Stimulated activated naive CD8-positive, alpha-beta T cell treated with anti-CD3 and anti-CD28 coated beads, Interleukin-15, amount 100 ng/mL, for 72 hours (primary cell): ENCODE data around the gene ATG9A.

Experiments
- ATAC-seq: fragments of 150-1000 bp; cut with Tn5 transposase; 2 replicates; pipeline ENCODE4 v1.10.0; 2021; ENCODE audit warnings: mild to moderate bottlenecking, moderate library complexity
- DNase-seq, 2 donors: peaks; one replicate each; pipeline ENCODE4 v3.0.0; 2021 to 2022
- H3K27ac Mint-ChIP-seq, 2 donors: one replicate each; pipeline ENCODE4 v1.8.0; 2022; ENCODE audit warnings: mild to moderate bottlenecking in 2 of 2, mixed read lengths in 2 of 2, moderate library complexity in 2 of 2
- H3K27me3 Mint-ChIP-seq: one replicate; pipeline ENCODE4 v1.8.0; 2022; ENCODE audit warnings: mixed read lengths
- H3K4me1 Mint-ChIP-seq: one replicate; pipeline ENCODE4 v1.8.0; 2022; ENCODE audit warnings: mild to moderate bottlenecking, mixed read lengths
- H3K4me3 Mint-ChIP-seq, 2 donors: one replicate each; pipeline ENCODE4 v1.8.0; 2022; ENCODE audit warnings: mild to moderate bottlenecking in 2 of 2, mixed read lengths in 2 of 2, moderate library complexity in 1 of 2
- H3K9me3 Mint-ChIP-seq, 2 donors: one replicate each; pipeline ENCODE4 v1.8.0; 2022; ENCODE audit warnings: mixed read lengths in 2 of 2

ATG9A gene, protein sequence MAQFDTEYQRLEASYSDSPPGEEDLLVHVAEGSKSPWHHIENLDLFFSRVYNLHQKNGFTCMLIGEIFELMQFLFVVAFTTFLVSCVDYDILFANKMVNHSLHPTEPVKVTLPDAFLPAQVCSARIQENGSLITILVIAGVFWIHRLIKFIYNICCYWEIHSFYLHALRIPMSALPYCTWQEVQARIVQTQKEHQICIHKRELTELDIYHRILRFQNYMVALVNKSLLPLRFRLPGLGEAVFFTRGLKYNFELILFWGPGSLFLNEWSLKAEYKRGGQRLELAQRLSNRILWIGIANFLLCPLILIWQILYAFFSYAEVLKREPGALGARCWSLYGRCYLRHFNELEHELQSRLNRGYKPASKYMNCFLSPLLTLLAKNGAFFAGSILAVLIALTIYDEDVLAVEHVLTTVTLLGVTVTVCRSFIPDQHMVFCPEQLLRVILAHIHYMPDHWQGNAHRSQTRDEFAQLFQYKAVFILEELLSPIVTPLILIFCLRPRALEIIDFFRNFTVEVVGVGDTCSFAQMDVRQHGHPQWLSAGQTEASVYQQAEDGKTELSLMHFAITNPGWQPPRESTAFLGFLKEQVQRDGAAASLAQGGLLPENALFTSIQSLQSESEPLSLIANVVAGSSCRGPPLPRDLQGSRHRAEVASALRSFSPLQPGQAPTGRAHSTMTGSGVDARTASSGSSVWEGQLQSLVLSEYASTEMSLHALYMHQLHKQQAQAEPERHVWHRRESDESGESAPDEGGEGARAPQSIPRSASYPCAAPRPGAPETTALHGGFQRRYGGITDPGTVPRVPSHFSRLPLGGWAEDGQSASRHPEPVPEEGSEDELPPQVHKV

GRCh38 chr2:219229305-219230058, at the start of gene ATG9A, which contains the start of gene ANKZF1:
Gene ATG9A, minus strand, starts transcription at chr2:219229636. Its CDS starts 1,612 bp downstream, at chr2:219228024.
Gene ANKZF1, plus strand, starts transcription at chr2:219229806. Its CDS starts 452 bp downstream, at chr2:219230258.
- peaks cover 65% of the 10 kb centered on the region for H3K4me1 Mint-ChIP-seq
- H3K9me3 Mint-ChIP-seq = no peaks in the 10 kb centered on the region
- ATAC-seq = peak; percentile 97
- no peaks in the 10 kb centered on the region for H3K27me3 Mint-ChIP-seq
- peak within 1 kb of the TSS; percentile 93 to 100 for H3K4me3 Mint-ChIP-seq
- DNase-seq = peak; percentile 97 to 99
- H3K27ac Mint-ChIP-seq = peak within 1 kb of the TSS; percentile 97 to 99

- no peak for ATAC-seq
Measured at GRCh38 chr2:219278655-219279150, 49.3 kb upstream of the ATG9A start.

DNA sequence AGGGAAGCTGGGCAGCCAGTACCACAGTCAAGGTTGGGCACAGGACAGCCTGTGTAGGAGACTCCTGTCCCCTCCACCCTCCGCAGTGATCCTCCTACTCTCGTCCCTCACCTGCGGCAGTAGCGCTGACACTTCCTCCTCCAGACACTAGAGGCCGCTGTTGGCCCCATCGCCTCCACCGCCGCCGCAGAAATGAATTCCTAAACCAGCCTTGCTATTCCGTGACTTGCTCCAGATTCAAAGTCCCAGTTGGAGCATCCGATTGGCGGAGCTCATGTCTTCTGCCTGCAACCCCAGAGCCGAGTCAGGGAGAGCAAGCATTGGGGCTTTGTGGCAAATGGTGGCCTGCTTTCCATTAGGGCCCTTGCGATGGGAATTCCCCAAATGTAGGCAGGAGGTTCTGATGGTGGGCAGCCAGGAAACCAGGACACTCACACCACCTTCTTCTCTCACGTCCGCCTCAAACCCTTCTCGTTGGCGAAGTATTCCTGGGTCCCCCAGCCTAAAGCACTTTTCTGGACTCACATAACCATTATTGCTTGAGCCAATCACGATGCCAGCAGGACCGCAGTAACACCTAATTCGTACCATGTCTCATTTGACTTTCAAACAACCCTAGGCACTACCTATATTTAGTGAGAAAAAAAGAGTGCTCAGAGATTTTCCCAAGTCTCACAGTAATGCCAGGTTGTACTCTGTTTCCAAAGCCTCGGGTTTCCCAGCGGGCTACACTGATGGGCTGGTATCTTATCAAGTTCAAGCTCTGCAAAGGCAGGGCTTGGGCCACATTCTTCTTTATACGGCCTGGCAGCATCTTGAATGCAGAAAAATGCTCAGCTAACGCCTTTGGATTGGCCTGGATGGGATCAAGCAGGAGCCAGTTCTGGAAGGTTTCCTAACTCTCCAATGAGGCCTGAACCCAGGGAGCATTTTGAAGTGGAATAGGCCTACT, 48.5 kb upstream of the ATG9A start:
- Mint-ChIP-seq H3K27me3 (no peaks in the 10 kb centered on the region), H3K9me3 (no peaks in the 10 kb centered on the region), H3K27ac (peak overlapping the region; percentile 94 to 99), H3K4me1 (peaks cover 58% of the 10 kb centered on the region), H3K4me3 (peak overlapping the region; percentile 95 to 99)
- ATAC-seq = no peak
- DNase-seq = peak; percentile 77 to 80

More at GRCh38 chr2:219278655-219279150, 49.3 kb upstream of the ATG9A start:
- Mint-ChIP-seq H3K9me3 (no peaks in the 10 kb centered on the region), H3K27me3 (no peaks in the 10 kb centered on the region), H3K4me3 (peak overlapping the region; percentile 95 to 99), H3K4me1 (peaks cover 59% of the 10 kb centered on the region), H3K27ac (peak overlapping the region; percentile 94 to 99)
- no peak for DNase-seq

GRCh38 chr2:219274361-219274921, 45.0 kb upstream of the ATG9A start:
- H3K27me3 Mint-ChIP-seq = no peaks in the 10 kb centered on the region

DNA sequence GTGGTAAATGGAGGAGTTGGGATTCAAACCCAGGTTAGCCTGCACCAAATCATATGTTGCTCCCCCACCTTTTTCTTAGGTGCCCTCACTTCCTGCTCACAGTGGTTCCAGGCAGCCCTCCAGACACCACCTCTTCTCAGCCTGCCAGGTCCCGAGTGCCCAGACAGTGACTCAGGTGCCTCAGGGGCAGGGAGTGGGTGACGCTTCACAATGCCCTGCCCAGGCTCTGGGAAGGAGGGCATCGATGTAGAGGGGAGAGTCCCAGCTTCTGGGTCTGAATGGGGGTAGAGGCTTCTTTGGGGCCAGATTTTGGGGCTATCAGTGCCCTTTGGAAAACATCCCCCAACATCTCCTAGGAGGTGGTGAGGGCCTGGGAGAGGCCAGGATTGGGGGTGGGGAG, 44.5 kb upstream of the ATG9A start:
- H3K4me3 Mint-ChIP-seq = no peak overlapping the region
- ATAC-seq (no peak), DNase-seq (no peak)
- no peak overlapping the region for H3K27ac Mint-ChIP-seq
- H3K4me1 Mint-ChIP-seq = peaks cover 27% of the 10 kb centered on the region
- H3K9me3 Mint-ChIP-seq = no peaks in the 10 kb centered on the region
- H3K27me3 Mint-ChIP-seq = no peaks in the 10 kb centered on the region

More at GRCh38 chr2:219274361-219274921, 45.0 kb upstream of the ATG9A start:
- Mint-ChIP-seq H3K4me3 (no peak overlapping the region), H3K27ac (no peak overlapping the region), H3K9me3 (no peaks in the 10 kb centered on the region), H3K4me1 (peaks cover 29% of the 10 kb centered on the region)
- ATAC-seq = no peak
- DNase-seq = no peak

DNA sequence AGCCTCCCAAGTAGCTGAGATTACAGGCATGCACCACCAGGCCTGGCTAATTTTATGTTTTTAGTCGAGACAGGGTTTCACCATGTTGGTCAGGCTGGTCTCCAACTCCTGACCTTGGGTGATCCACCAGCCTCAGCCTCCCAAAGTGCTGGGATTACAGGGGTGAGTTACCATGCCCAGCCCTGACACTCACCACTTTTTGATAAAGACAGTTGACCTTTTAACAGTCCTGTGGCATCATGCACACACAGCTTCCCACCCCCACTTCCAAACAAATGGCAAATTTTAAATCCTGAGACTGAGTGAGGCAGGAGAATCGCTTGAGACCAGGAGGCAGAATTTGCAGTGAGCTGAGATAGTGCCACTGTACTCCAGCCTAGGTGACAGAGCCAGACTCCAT, 43.6 kb upstream of the ATG9A start:
- ATAC-seq (no peak), DNase-seq (no peak)
- Mint-ChIP-seq H3K4me1 (peaks cover 18% of the 10 kb centered on the region), H3K9me3 (no peaks in the 10 kb centered on the region), H3K27ac (no peak overlapping the region), H3K4me3 (no peak overlapping the region), H3K27me3 (no peaks in the 10 kb centered on the region)

GRCh38 chr2:219272356-219272755, 42.9 kb upstream of the ATG9A start:
- H3K27me3 Mint-ChIP-seq = no peaks in the 10 kb centered on the region
- H3K27ac Mint-ChIP-seq = no peak overlapping the region
- ATAC-seq (no peak), DNase-seq (no peak)
- H3K4me1 Mint-ChIP-seq = peaks cover 11% of the 10 kb centered on the region
- no peak overlapping the region for H3K4me3 Mint-ChIP-seq
- H3K9me3 Mint-ChIP-seq = no peaks in the 10 kb centered on the region

DNA sequence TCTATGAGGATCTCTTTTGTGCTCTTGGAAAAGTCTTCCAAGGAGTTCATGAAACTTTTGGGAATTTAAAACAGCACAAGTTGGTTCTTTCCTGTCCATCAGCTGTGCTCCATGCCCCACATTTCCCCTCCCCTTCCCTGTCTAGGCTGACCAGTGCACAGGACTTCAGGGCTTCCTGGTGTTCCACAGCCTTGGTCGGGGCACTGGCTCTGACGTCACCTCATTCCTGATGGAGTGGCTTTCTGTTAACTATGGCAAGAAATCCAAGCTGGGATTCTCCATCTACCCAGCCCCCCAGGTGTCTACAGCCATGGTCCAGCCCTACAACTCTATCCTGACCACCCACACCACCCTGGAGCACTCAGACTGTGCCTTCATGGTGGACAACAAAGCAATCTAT, 41.6 kb upstream of the ATG9A start:
- Mint-ChIP-seq H3K4me1 (peaks cover 7% of the 10 kb centered on the region), H3K9me3 (no peaks in the 10 kb centered on the region), H3K4me3 (no peak overlapping the region), H3K27me3 (no peaks in the 10 kb centered on the region), H3K27ac (no peak overlapping the region)
- DNase-seq (no peak), ATAC-seq (no peak)

GRCh38 chr2:219270055-219270372, 40.6 kb upstream of the ATG9A start:
- Mint-ChIP-seq H3K27me3 (no peaks in the 10 kb centered on the region), H3K4me3 (no peak overlapping the region), H3K27ac (no peak overlapping the region), H3K9me3 (no peaks in the 10 kb centered on the region), H3K4me1 (peaks cover 7% of the 10 kb centered on the region)
- ATAC-seq (no peak), DNase-seq (no peak)

GRCh38 chr2:219269362-219270054, 40.1 kb upstream of the ATG9A start:
- DNase-seq (no peak), ATAC-seq (no peak)
- Mint-ChIP-seq H3K4me3 (no peak overlapping the region), H3K27ac (no peak overlapping the region), H3K27me3 (no peaks in the 10 kb centered on the region), H3K4me1 (peaks cover 7% of the 10 kb centered on the region), H3K9me3 (no peaks in the 10 kb centered on the region)

GRCh38 chr2:219268294-219268693, 38.9 kb upstream of the ATG9A start:
- H3K27ac Mint-ChIP-seq = peak overlapping the region in 1 of 2 donors; percentile 46
- no peak for ATAC-seq
- no peak overlapping the region for H3K4me3 Mint-ChIP-seq
- no peaks in the 10 kb centered on the region for H3K27me3 Mint-ChIP-seq
- H3K9me3 Mint-ChIP-seq = no peaks in the 10 kb centered on the region
- DNase-seq = no peak
- H3K4me1 Mint-ChIP-seq = no peaks in the 10 kb centered on the region

GRCh38 chr2:219266886-219267285, 37.5 kb upstream of the ATG9A start:
- Mint-ChIP-seq H3K27me3 (no peaks in the 10 kb centered on the region), H3K27ac (no peak overlapping the region), H3K9me3 (no peaks in the 10 kb centered on the region), H3K4me3 (no peak overlapping the region), H3K4me1 (peaks cover 2% of the 10 kb centered on the region)
- ATAC-seq (no peak), DNase-seq (no peak)

- Mint-ChIP-seq H3K4me1 (peaks cover 8% of the 10 kb centered on the region), H3K9me3 (no peaks in the 10 kb centered on the region), H3K27ac (peak overlapping the region in 1 of 2 donors; percentile 22), H3K27me3 (no peaks in the 10 kb centered on the region), H3K4me3 (no peak overlapping the region)
- DNase-seq (no peak), ATAC-seq (no peak)
Measured at GRCh38 chr2:219266232-219266631, 36.8 kb upstream of the ATG9A start.
